A549 (cell line): ENCODE data around the gene DENND2D. TPM values are rescaled to one million over a fixed set of nuclear protein-coding genes. Genes with fewer than 3 reads are reported as not detected.

ENCODE experiments used
- ATAC-seq, 2 experiments: fragments of 200-7000 bp in 1 of 2; fragments of >200 bp in 1 of 2; cut with Nextera tagmentation in 1 of 2; cut with Tn5 transposase in 1 of 2; 3 replicates each; pipeline versions ENCODE4 v1.8.0 to v1.9.1; 2018 to 2020; ENCODE audit warnings: mild to moderate bottlenecking in 1 of 2, moderate library complexity in 1 of 2
- CTCF ChIA-PET: fragments of 300-600 bp; sonication (Branson Sonifier 250); formaldehyde crosslinking; extraction: SDS; loops from one replicate; lab custom pipeline; 2021; ENCODE audit warnings: antibody characterized with exemption, inconsistent platforms; lab: Yijun Ruan, JAX
- POLR2A ChIA-PET: fragments of 350-600 bp; formaldehyde crosslinking; extraction: SDS; loops from one replicate; lab custom pipeline; 2021; ENCODE audit warnings: antibody characterized with exemption, inconsistent platforms; lab: Yijun Ruan, JAX
- DNase-seq, 2 experiments: peaks; one replicate each; pipeline versions ENCODE4 v3.0.0 to v3.0.0-alpha.2; 2011 to 2016; ENCODE audit warnings: low read depth in 1 of 2, low spot score in 1 of 2
- FAIRE-seq: peaks from 2 replicates; lab custom pipeline; 2011; peaks lifted over from hg19 to GRCh38; lab: Jason Lieb, UNC
- H3K27ac ChIP-seq, 2 experiments: fragments of >200 bp; sonication (Bioruptor Twin); formaldehyde crosslinking; 3 replicates each; pipeline ENCODE4 v1.5.1; 2016 to 2017
- H3K4me1 ChIP-seq: fragments of >200 bp; sonication (Bioruptor Twin); formaldehyde crosslinking; 3 replicates; pipeline ENCODE4 v1.6.1; 2016
- H3K4me2 ChIP-seq: fragments of >200 bp; sonication (Bioruptor Twin); formaldehyde crosslinking; 3 replicates; pipeline ENCODE4 v1.6.1; 2016
- H3K4me3 ChIP-seq: fragments of >200 bp; sonication (Bioruptor Twin); formaldehyde crosslinking; 3 replicates; pipeline ENCODE4 v1.5.1; 2016
- H3K9me3 ChIP-seq: fragments of >200 bp; sonication (Bioruptor Twin); formaldehyde crosslinking; 3 replicates; pipeline ENCODE4 v1.6.1; 2016
- EHF ChIP-seq: fragments of 250-450 bp; sonication (Bioruptor Pico); IDR thresholded peaks from 2 replicates; pipeline ENCODE4 v1.5.0; 2020; ENCODE audit warnings: mild to moderate bottlenecking
- ESRRA ChIP-seq: fragments of 150-350 bp; IDR thresholded peaks from 2 replicates; pipeline ENCODE4 v1.6.1; 2014; ENCODE audit warnings: mild to moderate bottlenecking, low read length, borderline replicate concordance
- HDAC2 ChIP-seq: fragments of 200-600 bp; sonication (generic); IDR thresholded peaks from 2 replicates; pipeline ENCODE4 v1.6.1; 2016
- HMGXB4 ChIP-seq: fragments of 250-450 bp; sonication (Bioruptor Pico); IDR thresholded peaks from 2 replicates; pipeline ENCODE4 v1.5.0; 2021; ENCODE audit warnings: mild to moderate bottlenecking, moderate library complexity, borderline replicate concordance
- KDM1A ChIP-seq: fragments of 200-600 bp; sonication (generic); IDR thresholded peaks from 2 replicates; pipeline ENCODE4 v1.6.1; 2016; ENCODE audit warnings: low read depth, mild to moderate bottlenecking
- MAFK ChIP-seq: fragments of 450-650 bp; IDR thresholded peaks from 2 replicates; pipeline ENCODE4 v1.6.1; 2014; ENCODE audit not compliant: partially characterized antibody
- MAZ ChIP-seq: fragments of 150-350 bp; IDR thresholded peaks from 2 replicates; pipeline ENCODE4 v1.6.1; 2014; ENCODE audit warnings: antibody characterized with exemption, low read depth, low read length, borderline replicate concordance
- PBX3 ChIP-seq: IDR thresholded peaks from 2 replicates; pipeline ENCODE4 v1.6.1; 2012
- SMC3 ChIP-seq: fragments of >200 bp; sonication (Bioruptor Twin); formaldehyde crosslinking; IDR thresholded peaks from 3 replicates; pipeline ENCODE4 v1.6.1; 2018; ENCODE audit warnings: inconsistent platforms
- SREBF2 ChIP-seq: fragments of 450-650 bp; IDR thresholded peaks from 2 replicates; pipeline ENCODE4 v1.6.1; 2014; ENCODE audit warnings: mild to moderate bottlenecking, moderate library complexity
- USF2 ChIP-seq: fragments of 450-650 bp; IDR thresholded peaks from 2 replicates; pipeline ENCODE4 v1.6.1; 2014; ENCODE audit warnings: antibody characterized with exemption
- ZNF302 ChIP-seq: fragments of 250-450 bp; sonication (Bioruptor Pico); IDR thresholded peaks from 2 replicates; pipeline ENCODE4 v1.9.0; 2021; ENCODE audit warnings: inconsistent platforms, mild to moderate bottlenecking, moderate library complexity
- WGBS: methylation state at CpG from one replicate; pipeline ENCODE4 v1.1.6; 2017; ENCODE audit errors: missing lambda C conversion rate; 5-methylcytosine and 5-hydroxymethylcytosine counted together
- polyA plus RNA-seq, 4 experiments: library from polyadenylated mRNA; depleted of rRNA in 3 of 4; stranded (reverse); fragments of >200 nt; fragmentation: RNase III in 1 of 4; extraction: RNeasy Plus Mini Kit Qiagen cat#74134 plus additional on column Dnase treatment in 1 of 4; gene quantifications; 2 replicates in 3 of 4; 3 replicates in 1 of 4; pipeline ENCODE4 v1.2.3, GENCODE V29; 2011 to 2017

The DENND2D gene
- polyA plus RNA-seq, 2 of the 4 experiments (the other 2 are of a cell fraction), result 1.7 to 3.4 TPM

- H3K27ac ChIP-seq, result no peak overlapping the region
- TF ChIP-seq USF2 (no peak), MAZ (no peak)
- TF ChIP-seq, all 56 proteins: peak for 0
- WGBS, result 72% methylated on average over 5 of the region's 6 CpGs
- no peak overlapping the region for H3K4me2 ChIP-seq
- FAIRE-seq (no peak), DNase-seq (no peak), ATAC-seq (no peak)
- POLR2A ChIA-PET, result no interaction called here
- no peaks in the 10 kb centered on the region for H3K9me3 ChIP-seq
- CTCF ChIA-PET, result interaction anchor here (1.1 to 13.8 kb wide), 3 partner anchors 21 to 177 kb away, joined by 3 to 174 read pairs (median 5); no protein-coding TSS in a partner anchor
- no peaks in the 10 kb centered on the region for H3K4me1 ChIP-seq
- no peak overlapping the region for H3K4me3 ChIP-seq
Observed at GRCh38 chr1:111220302-111220890, 19.9 kb upstream of the DENND2D start.

- Histone ChIP-seq H3K27ac (no peak overlapping the region), H3K4me3 (no peak overlapping the region), H3K4me1 (no peaks in the 10 kb centered on the region), H3K4me2 (no peak overlapping the region), H3K9me3 (no peaks in the 10 kb centered on the region)
- WGBS, result 59% methylated on average over 5 of the region's 5 CpGs
- no peak for ATAC-seq
- FAIRE-seq, result no peak
- POLR2A ChIA-PET, result no interaction called here
- DNase-seq, result no peak
- CTCF ChIA-PET, result interaction anchor here (0.7 to 13.8 kb wide), 4 partner anchors 21 to 550 kb away, joined by 3 to 174 read pairs (median 4); no protein-coding TSS in a partner anchor
- no peak for TF ChIP-seq ESRRA
Observed at GRCh38 chr1:111219557-111220286, 19.3 kb upstream of the DENND2D start.

- ChIA-PET POLR2A (no interaction called here), CTCF (interaction anchor here (0.6 to 13.8 kb wide), 4 partner anchors 23 to 551 kb away, joined by 3 to 174 read pairs (median 4); no protein-coding TSS in a partner anchor)
- Histone ChIP-seq H3K4me1 (no peaks in the 10 kb centered on the region), H3K27ac (no peak overlapping the region), H3K4me2 (no peak overlapping the region), H3K9me3 (no peaks in the 10 kb centered on the region), H3K4me3 (no peak overlapping the region)
- WGBS, result 66% methylated on average over 8 of the region's 8 CpGs
- FAIRE-seq (no peak), ATAC-seq (no peak), DNase-seq (no peak)
- TF ChIP-seq KDM1A (no peak), SREBF2 (no peak), ESRRA (no peak), EHF (no peak), HDAC2 (no peak), SMC3 (no peak), MAFK (no peak), ZNF302 (no peak), PBX3 (no peak), HMGXB4 (CRISPR knock-in tag) (no peak)
Observed at GRCh38 chr1:111218701-111219556, 18.5 kb upstream of the DENND2D start.
